Stimulated activated naive B cell treated with anti-CD40 and anti-IgM and Interleukin-4, amounts not matched to agents 10 μg/mL and 1 μg/mL and 100 μg/mL, for 72 hours (primary cell): ENCODE measurements around the gene VAC14.
A peak's percentile ranks its signal among the peaks of the same experiment; 100 is the strongest.

Experiments used
- ATAC-seq, 2 donors: fragments of 150-1000 bp; cut with Tn5 transposase; replicated peaks; 2 replicates each; pipeline ENCODE4 v1.10.0; 2021; ENCODE audit warnings: moderate library complexity in 1 of 2
- DNase-seq: peaks from one replicate; pipeline ENCODE4 v3.0.0; 2021
- H3K27ac Mint-ChIP-seq: one replicate; pipeline ENCODE4 v1.8.0; 2022; ENCODE audit warnings: mild to moderate bottlenecking, mixed read lengths
- H3K27me3 Mint-ChIP-seq, 2 donors: one replicate each; pipeline ENCODE4 v1.8.0; 2022; ENCODE audit warnings: mixed read lengths in 2 of 2
- H3K36me3 Mint-ChIP-seq, 2 donors: one replicate each; pipeline ENCODE4 v1.8.0; 2022; ENCODE audit warnings: mixed read lengths in 2 of 2, mild to moderate bottlenecking in 1 of 2
- H3K4me1 Mint-ChIP-seq, 2 donors: one replicate each; pipeline ENCODE4 v1.8.0; 2022; ENCODE audit warnings: mixed read lengths in 2 of 2, mild to moderate bottlenecking in 1 of 2
- H3K4me3 Mint-ChIP-seq, 2 donors: one replicate each; pipeline ENCODE4 v1.8.0; 2022; ENCODE audit warnings: mild to moderate bottlenecking in 2 of 2, mixed read lengths in 2 of 2, moderate library complexity in 1 of 2
- H3K9me3 Mint-ChIP-seq, 2 donors: one replicate each; pipeline ENCODE4 v1.8.0; 2022; ENCODE audit warnings: mixed read lengths in 2 of 2, mild to moderate bottlenecking in 1 of 2

VAC14 gene

GRCh38 chr16:70692130-70692872 is 108.7 kb downstream of the VAC14 start:
- peaks cover 14 to 34% of the 10 kb centered on the region in 2 donors for H3K36me3 Mint-ChIP-seq
- H3K4me1 Mint-ChIP-seq: peaks cover 6 to 7% of the 10 kb centered on the region in 2 donors
- ATAC-seq (no peak), DNase-seq (no peak)
- H3K4me3 Mint-ChIP-seq: no peak overlapping the region
- no peaks in the 10 kb centered on the region for H3K27me3 Mint-ChIP-seq
- no peaks in the 10 kb centered on the region for H3K9me3 Mint-ChIP-seq
- no peak overlapping the region for H3K27ac Mint-ChIP-seq

GRCh38 chr16:70691223-70692129 is 109.5 kb downstream of the VAC14 start:
- Mint-ChIP-seq H3K27me3 (peaks cover 2 to 4% of the 10 kb centered on the region in 2 donors), H3K36me3 (peaks cover 10 to 31% of the 10 kb centered on the region in 2 donors), H3K4me1 (peaks cover 0 to 8% of the 10 kb centered on the region in 2 donors), H3K4me3 (no peak overlapping the region), H3K27ac (no peak overlapping the region), H3K9me3 (no peaks in the 10 kb centered on the region)
- ATAC-seq (no peak), DNase-seq (no peak)

- Mint-ChIP-seq H3K9me3 (no peaks in the 10 kb centered on the region), H3K27me3 (peaks cover 5 to 7% of the 10 kb centered on the region in 2 donors), H3K4me3 (no peak overlapping the region), H3K27ac (no peak overlapping the region), H3K4me1 (peaks cover 2 to 7% of the 10 kb centered on the region in 2 donors), H3K36me3 (peaks cover 4 to 24% of the 10 kb centered on the region in 2 donors)
- ATAC-seq: no peak
- DNase-seq: no peak
These were observed 110.7 kb downstream of the VAC14 start for GRCh38 chr16:70689970-70690891.

- no peaks in the 10 kb centered on the region for H3K9me3 Mint-ChIP-seq
- H3K27me3 Mint-ChIP-seq: peaks cover 5 to 17% of the 10 kb centered on the region in 2 donors
- no peak for ATAC-seq
- DNase-seq: no peak
- H3K27ac Mint-ChIP-seq: no peak overlapping the region
- no peak overlapping the region for H3K4me3 Mint-ChIP-seq
- peaks cover 7% of the 10 kb centered on the region in 2 donors for H3K4me1 Mint-ChIP-seq
- peaks cover 3 to 23% of the 10 kb centered on the region in 2 donors for H3K36me3 Mint-ChIP-seq
These were observed 111.7 kb downstream of the VAC14 start for GRCh38 chr16:70689035-70689969.

- H3K27ac Mint-ChIP-seq: no peak overlapping the region
- peaks cover 3 to 23% of the 10 kb centered on the region in 2 donors for H3K36me3 Mint-ChIP-seq
- H3K27me3 Mint-ChIP-seq: peaks cover 11 to 22% of the 10 kb centered on the region in 2 donors
- H3K4me1 Mint-ChIP-seq: peaks cover 7% of the 10 kb centered on the region in 2 donors
- DNase-seq (no peak), ATAC-seq (no peak)
- no peak overlapping the region for H3K4me3 Mint-ChIP-seq
- H3K9me3 Mint-ChIP-seq: no peaks in the 10 kb centered on the region
These were observed 112.7 kb downstream of the VAC14 start for GRCh38 chr16:70688246-70688742.

GRCh38 chr16:70687671-70688245 is 113.2 kb downstream of the VAC14 start:
- Mint-ChIP-seq H3K9me3 (no peaks in the 10 kb centered on the region), H3K27me3 (peaks cover 11 to 22% of the 10 kb centered on the region in 2 donors), H3K36me3 (peaks cover 0 to 19% of the 10 kb centered on the region in 2 donors), H3K4me3 (no peak overlapping the region), H3K27ac (no peak overlapping the region), H3K4me1 (peaks cover 7% of the 10 kb centered on the region in 2 donors)
- ATAC-seq (no peak), DNase-seq (no peak)

GRCh38 chr16:70687102-70687511 is 113.9 kb downstream of the VAC14 start:
- Mint-ChIP-seq H3K27me3 (peaks cover 11 to 22% of the 10 kb centered on the region in 2 donors), H3K9me3 (no peaks in the 10 kb centered on the region), H3K4me1 (peaks cover 7% of the 10 kb centered on the region in 2 donors), H3K27ac (peak overlapping the region; percentile 47), H3K36me3 (peaks cover 0 to 19% of the 10 kb centered on the region in 2 donors), H3K4me3 (peak overlapping the region in 1 of 2 donors; percentile 14)
- ATAC-seq (no peak), DNase-seq (no peak)

- H3K36me3 Mint-ChIP-seq: peaks cover 0 to 19% of the 10 kb centered on the region in 2 donors
- H3K4me3 Mint-ChIP-seq: peak overlapping the region; percentile 28 to 46
- H3K4me1 Mint-ChIP-seq: peaks cover 7% of the 10 kb centered on the region in 2 donors
- DNase-seq (no peak), ATAC-seq (peak; percentile 12 to 16)
- H3K27me3 Mint-ChIP-seq: peaks cover 11 to 22% of the 10 kb centered on the region in 2 donors
- peak overlapping the region; percentile 65 for H3K27ac Mint-ChIP-seq
- no peaks in the 10 kb centered on the region for H3K9me3 Mint-ChIP-seq
These were observed 114.4 kb downstream of the VAC14 start for GRCh38 chr16:70686376-70687101.

- peak within 1 kb of the TSS; percentile 65 for H3K27ac Mint-ChIP-seq
- DNase-seq (no peak), ATAC-seq (peak; percentile 29 to 35)
- H3K9me3 Mint-ChIP-seq: no peaks in the 10 kb centered on the region
- peaks cover 7% of the 10 kb centered on the region in 2 donors for H3K4me1 Mint-ChIP-seq
- peaks cover 0 to 17% of the 10 kb centered on the region in 2 donors for H3K36me3 Mint-ChIP-seq
- peaks cover 11 to 22% of the 10 kb centered on the region in 2 donors for H3K27me3 Mint-ChIP-seq
- H3K4me3 Mint-ChIP-seq: peak within 1 kb of the TSS; percentile 61 to 62
These were observed 115.0 kb downstream of the VAC14 start, which contains the start of gene MTSS2 for GRCh38 chr16:70685938-70686375. Gene MTSS2, minus strand, starts transcription at chr16:70686053. Its CDS starts 262 bp downstream, at chr16:70685791.

- peaks cover 11 to 22% of the 10 kb centered on the region in 2 donors for H3K27me3 Mint-ChIP-seq
- H3K4me1 Mint-ChIP-seq: peaks cover 5 to 7% of the 10 kb centered on the region in 2 donors
- no peaks in the 10 kb centered on the region for H3K9me3 Mint-ChIP-seq
- H3K4me3 Mint-ChIP-seq: peak overlapping the region; percentile 61 to 62
- no peak for DNase-seq
- no peak overlapping the region for H3K27ac Mint-ChIP-seq
- peak; percentile 56 to 63 for ATAC-seq
- H3K36me3 Mint-ChIP-seq: peaks cover 0 to 14% of the 10 kb centered on the region in 2 donors
These were observed 115.7 kb downstream of the VAC14 start for GRCh38 chr16:70685061-70685937.
